Hepatic stellate cell (primary cell): ENCODE measurements around the gene EIF2B4.
"Not testable (repeated sequence)": the region's sequence is repeated elsewhere in the genome, so short reads cannot be mapped to it uniquely, and the experiment has no call there.

Experiments
- DNase-seq: peaks from one replicate; pipeline ENCODE4 v3.0.0; 2011; ENCODE audit warnings: low spot score

EIF2B4 gene

DNA sequence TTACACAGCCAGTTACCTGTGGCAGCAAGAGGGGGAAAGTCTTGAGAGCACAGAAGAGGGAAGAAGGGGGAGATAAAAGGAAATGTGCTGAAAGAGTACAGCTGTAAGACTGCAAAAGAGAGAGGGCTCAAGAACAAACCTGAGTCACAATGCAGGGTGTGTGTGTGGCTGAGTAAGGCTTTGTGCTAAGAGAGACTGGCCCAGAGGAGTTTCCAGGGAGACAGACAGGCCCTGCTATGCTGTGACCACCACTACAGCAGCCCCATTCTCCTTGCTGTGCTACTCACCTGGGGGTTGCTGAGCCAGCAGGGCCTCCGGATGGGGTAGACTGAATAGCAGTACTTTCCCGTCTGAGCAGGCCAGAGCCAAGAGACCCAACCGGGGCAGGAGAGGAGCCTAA is 34.8 kb downstream of the EIF2B4 start:
- no peak for DNase-seq

DNA sequence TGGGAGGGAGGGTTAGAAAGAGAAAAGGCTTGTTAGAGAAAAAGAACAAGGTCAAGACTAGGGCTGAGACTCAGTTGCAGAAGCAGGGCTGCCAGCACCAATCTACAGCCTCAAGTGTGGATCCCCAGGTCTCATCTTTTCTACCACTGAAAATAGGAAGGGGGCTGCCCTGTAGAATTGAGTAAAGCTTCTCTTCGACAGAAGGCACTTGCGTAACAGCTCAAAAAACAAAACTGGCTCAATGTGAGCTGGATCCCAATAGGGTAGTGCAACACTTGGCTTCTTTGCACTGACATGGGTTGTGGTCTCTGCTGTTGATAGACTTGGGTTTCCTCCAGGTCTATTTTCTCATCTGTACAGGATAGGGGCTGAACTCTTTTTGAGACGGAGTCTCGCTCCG is 45.4 kb downstream of the EIF2B4 start:
- DNase-seq = no peak

DNA sequence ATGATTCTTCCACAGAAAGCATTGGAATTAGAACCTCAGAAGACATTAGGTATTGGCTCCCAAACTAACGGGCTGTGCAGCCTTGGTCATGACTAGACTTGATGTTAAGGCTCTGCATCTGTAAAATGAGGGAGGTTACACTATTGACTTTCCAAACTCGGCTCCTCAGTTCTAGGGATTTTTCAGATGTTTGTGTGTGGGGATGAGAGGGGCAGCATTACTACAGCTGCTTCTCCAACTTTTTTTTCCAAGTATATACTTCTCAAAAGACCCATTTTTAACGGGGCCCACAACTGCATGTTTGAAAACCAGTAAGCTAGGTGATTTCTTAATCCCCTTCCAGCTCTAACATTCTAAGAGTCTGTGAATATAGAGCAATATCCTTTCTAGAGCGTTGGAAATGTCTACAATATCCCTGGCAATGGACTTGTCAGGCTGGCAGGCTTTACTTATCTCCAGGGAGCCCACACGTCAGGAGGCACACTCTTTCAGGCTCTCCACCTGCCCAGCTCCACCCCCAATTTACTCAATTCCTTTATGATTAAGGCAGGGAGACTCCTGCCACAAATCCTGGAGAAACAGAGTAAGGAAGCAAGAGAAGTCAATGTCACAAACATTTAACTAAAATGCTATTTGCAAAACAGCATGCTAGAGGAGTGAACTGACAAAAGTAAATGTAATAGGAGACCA is 46.4 kb downstream of the EIF2B4 start:
- DNase-seq = no peak

DNA sequence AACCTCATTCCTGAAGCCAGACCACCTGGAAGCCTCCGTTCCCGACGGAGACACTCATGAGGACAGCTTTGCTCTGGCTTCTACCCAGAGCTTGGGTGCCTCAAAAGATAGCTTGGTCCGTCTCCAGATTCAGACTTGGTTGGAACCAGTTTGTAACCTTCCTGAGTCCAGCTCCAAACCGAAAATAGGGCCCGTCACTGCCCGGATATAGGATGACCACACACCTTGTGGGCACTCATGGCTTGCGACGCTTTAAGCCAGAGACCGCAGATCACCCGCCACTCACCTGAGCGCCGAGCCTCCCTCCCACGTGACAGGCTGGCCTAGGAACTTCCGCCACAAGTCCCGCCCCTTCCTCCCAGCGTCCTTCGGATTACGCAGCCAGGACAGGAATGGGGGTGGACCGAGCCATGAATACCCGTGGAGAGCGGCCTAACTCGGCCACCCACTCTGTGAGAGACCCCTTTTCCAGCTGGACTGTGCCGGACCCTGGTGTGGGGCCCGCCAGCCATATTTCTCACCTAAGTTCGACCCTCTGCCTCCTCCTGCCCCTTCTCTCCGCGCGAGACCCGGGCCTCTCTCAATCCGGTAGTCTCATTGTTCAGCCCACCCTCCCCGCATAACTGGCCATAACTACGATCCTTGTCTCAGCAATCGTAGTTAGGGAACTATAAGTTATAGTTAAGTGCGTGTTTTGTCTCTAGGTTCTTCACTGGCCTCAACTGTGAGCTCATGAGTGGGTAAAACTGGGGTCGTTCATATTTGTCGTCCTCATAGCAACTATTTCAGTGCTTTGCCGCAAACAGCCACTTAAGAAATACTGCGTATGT is 47.2 kb downstream of the EIF2B4 start, which contains the start of gene MPV17:
Gene MPV17 (minus strand): TSS at position 332 of the 830 bp plus-strand sequence. CDS start 580 bp downstream, outside the sequence.
- DNase-seq = peak; percentile 97

GRCh38 chr2:27322301-27322765 is 47.8 kb downstream of the EIF2B4 start:
- DNase-seq = no peak

DNA sequence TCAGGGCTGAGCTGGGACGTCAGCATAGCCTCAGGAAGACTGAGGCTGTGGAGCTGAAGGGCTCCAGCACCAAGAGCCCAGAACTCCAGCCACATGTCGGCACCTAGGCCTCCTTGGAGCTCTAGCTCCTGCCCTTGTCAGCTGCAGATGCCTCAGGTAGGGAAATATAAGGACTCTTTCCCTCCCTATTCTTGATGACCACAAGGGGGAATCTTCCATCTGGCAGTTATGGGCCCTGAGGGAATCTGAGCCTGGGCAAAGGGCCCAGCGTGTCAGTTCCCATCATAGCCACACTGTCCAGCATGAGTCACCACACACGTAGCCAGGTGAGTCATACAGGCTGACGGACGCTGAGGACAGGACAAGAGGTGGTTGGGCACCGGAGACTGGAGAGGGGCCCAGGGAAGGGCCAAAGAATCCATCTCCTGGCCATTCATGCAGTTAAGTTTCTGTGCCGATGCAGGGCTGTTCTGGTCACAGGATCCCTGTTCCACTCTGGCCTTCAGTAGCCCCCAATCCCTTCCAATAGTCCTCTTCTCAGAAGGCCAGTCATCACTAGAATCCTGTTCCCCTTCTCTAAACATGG is 49.1 kb downstream of the EIF2B4 start:
- DNase-seq = peak; percentile 93

GRCh38 chr2:27319839-27320238 is 50.3 kb downstream of the EIF2B4 start:
- not testable (repeated sequence) for DNase-seq

DNA sequence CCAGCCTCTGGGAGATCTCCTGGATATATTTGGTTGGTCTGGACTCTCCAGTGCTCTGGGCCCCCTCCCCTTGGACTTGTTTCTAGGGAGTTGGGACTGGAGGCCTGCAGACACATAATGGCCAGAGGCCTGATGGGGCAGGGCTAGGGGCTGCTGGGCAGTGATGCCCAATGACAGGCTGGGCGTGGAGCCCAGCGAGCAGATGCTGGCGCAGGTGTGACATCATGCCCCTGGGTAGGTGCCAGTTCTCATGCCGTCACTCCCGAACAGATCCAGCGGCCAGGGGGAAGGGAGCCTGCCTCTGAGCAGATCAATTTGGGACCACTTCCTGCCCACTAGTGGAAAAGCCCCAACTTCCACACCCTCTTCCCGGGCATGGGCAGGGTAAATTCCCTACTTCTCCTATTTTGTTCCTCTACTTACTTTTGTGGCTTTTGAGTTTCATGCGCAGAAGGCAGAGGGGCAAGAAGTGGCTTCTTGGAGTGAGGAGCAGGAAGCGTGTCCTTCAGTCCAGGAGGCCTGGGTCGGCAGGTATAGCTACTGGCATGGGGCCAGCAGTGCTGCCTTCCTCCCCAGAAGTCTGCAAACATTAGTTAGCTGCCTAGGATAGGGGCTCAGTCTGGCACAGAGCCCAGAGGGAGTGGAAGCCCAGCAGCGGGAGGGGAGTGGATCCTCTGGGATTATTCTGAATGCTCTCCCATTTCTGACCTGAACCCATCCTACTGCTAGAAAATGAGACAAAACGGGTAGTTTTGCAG is 53.3 kb downstream of the EIF2B4 start:
- DNase-seq = no peak

DNA sequence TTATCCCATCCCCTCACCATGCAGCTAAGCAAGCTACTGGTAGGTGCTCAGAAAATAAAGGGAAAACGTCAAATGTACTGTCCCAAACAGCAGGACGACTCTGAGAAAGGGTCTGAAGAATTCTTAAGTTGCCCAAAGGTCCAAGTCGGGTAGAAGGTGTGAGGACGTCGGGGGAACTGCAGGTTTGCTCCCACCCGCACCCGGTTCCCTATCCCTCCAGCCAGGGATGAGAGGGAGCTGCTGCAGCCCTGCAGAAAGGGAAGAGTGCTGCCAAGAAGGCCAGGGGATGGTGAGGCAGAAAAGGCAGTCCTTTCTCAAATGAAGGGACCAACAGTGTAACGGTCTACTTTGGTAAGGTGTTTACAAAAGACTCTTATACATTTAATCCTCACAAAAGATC is 55.0 kb downstream of the EIF2B4 start:
- no peak for DNase-seq

GRCh38 chr2:27314709-27315108 is 55.4 kb downstream of the EIF2B4 start:
- no peak for DNase-seq
